ENCODE data around the gene REEP1. TPM values are rescaled to one million over a fixed set of nuclear protein-coding genes. Genes with fewer than 3 reads are reported as not detected.

REEP1 gene
- total RNA-seq, 1 experiment from 2014 or later: 5.3 TPM

DNA sequence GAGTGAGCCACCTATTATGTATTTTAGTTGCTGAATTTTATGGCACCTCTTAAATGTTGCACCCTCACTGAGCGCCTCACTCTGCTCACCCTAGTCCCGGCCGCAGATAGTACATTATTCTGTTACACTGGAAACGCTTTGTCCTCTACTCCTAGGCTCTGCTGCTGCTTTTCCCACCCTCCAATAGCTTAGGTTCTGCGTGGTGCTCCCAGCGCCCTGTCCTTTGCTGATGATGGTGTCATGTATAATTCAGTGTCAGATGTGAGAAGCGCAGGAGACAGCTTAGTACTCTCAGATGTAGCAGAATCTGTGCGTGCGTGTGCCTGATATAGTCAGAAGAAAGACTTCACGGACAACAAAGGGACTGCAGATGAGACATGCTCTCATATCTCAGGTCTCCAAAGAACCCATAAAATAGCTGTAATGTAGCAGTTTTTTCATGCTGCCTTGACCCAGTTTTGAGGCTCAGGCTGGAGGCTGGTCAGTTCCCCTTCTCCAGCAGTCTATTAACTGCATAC, 1.4 kb upstream of the REEP1 start:
- CTCF ChIA-PET: no interaction called here
- TF ChIP-seq CTCF (IDR thresholded peaks at IDR 0.05; ENCODE audit: unreplicated experiment): no peak
- H3K4me1 Mint-ChIP-seq (ENCODE audit: low read depth, unreplicated experiment): peaks cover 19% of the 10 kb centered on the region
- peaks cover 40% of the 10 kb centered on the region for H3K27me3 Mint-ChIP-seq (ENCODE audit: unreplicated experiment)
- intact Hi-C loops (cut with micrococcal nuclease; ENCODE audit: unreplicated experiment): no loop called here
- no peak for DNase-seq
- no peak overlapping the region for H3K27ac Mint-ChIP-seq (ENCODE audit: unreplicated experiment)
- peaks cover 5% of the 10 kb centered on the region for H3K9me3 Mint-ChIP-seq (ENCODE audit: low read depth, unreplicated experiment)
- H3K4me3 Mint-ChIP-seq (ENCODE audit: low read depth, unreplicated experiment): no peak overlapping the region
- peaks cover 23% of the 10 kb centered on the region for H3K36me3 Mint-ChIP-seq (ENCODE audit: insufficient read depth, unreplicated experiment)
- no TSS peak for BruUV-seq (replicated peaks)

DNA sequence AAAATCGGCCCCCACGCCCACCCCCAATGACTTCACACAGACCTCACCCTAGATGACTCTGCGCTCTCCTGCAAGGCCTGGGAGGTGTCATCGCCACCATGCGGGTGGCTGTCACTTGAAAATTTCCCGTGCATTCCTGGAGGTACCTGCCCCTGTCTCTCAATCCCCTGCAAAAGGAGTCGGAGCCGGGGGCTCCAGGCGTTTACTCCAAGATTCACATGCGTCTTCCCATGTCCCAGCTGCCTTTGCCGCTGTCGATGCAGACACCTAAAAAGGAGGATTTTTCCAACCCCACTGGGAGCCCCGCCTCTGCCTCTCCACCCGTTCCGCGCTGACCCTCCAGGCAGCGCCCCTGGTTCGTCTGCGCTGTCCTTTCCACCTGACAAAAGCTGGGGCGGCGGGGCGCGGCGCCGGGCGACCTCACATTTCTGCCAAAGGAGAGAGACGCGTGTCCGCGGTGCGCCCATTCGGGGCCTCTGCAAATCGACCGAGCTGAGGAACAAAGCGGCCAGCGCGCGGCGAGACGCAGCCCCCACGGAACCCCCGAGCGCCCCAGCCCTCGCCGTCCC, 667 bp downstream of the REEP1 start:
- Mint-ChIP-seq H3K4me1 (ENCODE audit: low read depth, unreplicated experiment) (peaks cover 19% of the 10 kb centered on the region), H3K4me3 (ENCODE audit: low read depth, unreplicated experiment) (peak overlapping the region; percentile 78), H3K9me3 (ENCODE audit: low read depth, unreplicated experiment) (peaks cover 5% of the 10 kb centered on the region), H3K27ac (ENCODE audit: unreplicated experiment) (no peak overlapping the region), H3K27me3 (ENCODE audit: unreplicated experiment) (peaks cover 42% of the 10 kb centered on the region), H3K36me3 (ENCODE audit: insufficient read depth, unreplicated experiment) (peaks cover 23% of the 10 kb centered on the region)
- intact Hi-C loops (cut with micrococcal nuclease; ENCODE audit: unreplicated experiment): no loop called here
- CTCF ChIA-PET: interaction anchor here (0.6 kb wide), 2 partner anchors 114 to 1928 kb away, joined by 3 to 5 read pairs; no protein-coding TSS in a partner anchor
- no peak for TF ChIP-seq CTCF (IDR thresholded peaks at IDR 0.05; ENCODE audit: unreplicated experiment)
- no TSS peak for BruUV-seq (replicated peaks)
- peak; percentile 18 for DNase-seq

DNA sequence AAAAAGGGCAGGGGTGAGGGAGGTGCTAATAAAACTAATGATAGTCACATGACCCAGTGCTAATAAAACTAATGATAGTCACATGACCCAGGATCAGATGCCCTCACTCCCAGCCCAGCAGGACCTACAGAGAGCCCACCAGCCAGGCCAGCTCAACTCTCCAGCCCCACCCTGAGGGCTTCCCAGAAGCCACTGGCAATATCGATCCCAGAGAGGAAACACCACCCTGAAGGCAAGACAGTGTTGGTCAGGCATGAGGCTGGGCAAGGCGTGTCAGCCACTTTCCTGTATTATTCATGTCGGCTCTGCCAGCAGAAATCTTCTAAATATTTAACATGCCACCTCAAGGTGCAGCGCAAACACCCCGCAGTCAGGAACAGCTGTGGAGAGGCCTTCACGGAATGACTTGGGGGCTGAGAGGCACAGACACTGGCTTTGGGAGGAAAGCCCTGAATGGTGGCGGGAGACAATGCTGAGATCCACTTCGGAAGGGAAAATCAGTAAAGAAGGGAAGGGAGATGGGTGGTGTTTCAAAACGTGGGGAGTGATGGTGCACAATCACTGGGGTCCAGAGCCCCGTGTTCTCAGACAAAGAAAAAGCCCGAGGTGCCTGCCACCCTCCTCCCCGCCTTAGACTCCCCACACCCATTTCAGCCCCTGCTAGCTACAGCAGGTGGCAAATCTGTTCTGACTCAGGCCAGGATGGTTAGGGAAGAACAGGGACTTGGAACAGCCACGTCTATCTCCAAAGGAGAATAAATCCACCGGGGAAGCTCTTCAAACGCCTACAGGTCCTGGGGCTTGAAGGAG, 1.4 kb downstream of the REEP1 start:
- H3K4me1 Mint-ChIP-seq (ENCODE audit: low read depth, unreplicated experiment): peaks cover 19% of the 10 kb centered on the region
- peaks cover 40% of the 10 kb centered on the region for H3K27me3 Mint-ChIP-seq (ENCODE audit: unreplicated experiment)
- CTCF ChIA-PET: interaction anchor here (0.5 to 0.6 kb wide), 2 partner anchors 32 to 1928 kb away, joined by 3 to 5 read pairs; no protein-coding TSS in a partner anchor
- H3K9me3 Mint-ChIP-seq (ENCODE audit: low read depth, unreplicated experiment): peaks cover 2% of the 10 kb centered on the region
- TF ChIP-seq CTCF (IDR thresholded peaks at IDR 0.05; ENCODE audit: unreplicated experiment): no peak
- DNase-seq: peak; percentile 53
- H3K27ac Mint-ChIP-seq (ENCODE audit: unreplicated experiment): no peak overlapping the region
- BruUV-seq (replicated peaks): no TSS peak
- peak overlapping the region; percentile 78 for H3K4me3 Mint-ChIP-seq (ENCODE audit: low read depth, unreplicated experiment)
- intact Hi-C loops (cut with micrococcal nuclease; ENCODE audit: unreplicated experiment): no loop called here
- H3K36me3 Mint-ChIP-seq (ENCODE audit: insufficient read depth, unreplicated experiment): peaks cover 23% of the 10 kb centered on the region

DNA sequence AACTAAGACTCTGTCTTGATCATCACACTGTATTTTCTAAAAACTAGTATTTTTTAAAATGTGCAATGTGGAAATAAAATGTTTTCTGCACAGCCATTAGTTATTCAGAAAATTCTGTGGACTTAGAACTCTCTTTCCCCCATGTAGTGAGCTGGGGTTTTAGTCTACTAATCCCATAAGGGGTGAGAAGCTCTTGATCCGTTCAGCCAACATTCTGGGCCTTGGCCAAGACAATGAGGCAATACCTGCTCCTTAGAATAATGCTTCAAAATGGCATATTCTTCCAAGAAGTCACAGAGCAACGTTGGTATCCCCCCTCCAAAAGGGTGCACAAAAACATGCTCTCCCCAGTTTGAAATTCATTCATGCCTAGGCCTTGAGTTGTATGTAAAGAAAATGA, 4.0 kb downstream of the REEP1 start:
- TF ChIP-seq CTCF (IDR thresholded peaks at IDR 0.05; ENCODE audit: unreplicated experiment): no peak
- H3K27ac Mint-ChIP-seq (ENCODE audit: unreplicated experiment): no peak overlapping the region
- BruUV-seq (replicated peaks): no TSS peak
- H3K36me3 Mint-ChIP-seq (ENCODE audit: insufficient read depth, unreplicated experiment): peaks cover 23% of the 10 kb centered on the region
- CTCF ChIA-PET: no interaction called here
- no peak overlapping the region for H3K4me3 Mint-ChIP-seq (ENCODE audit: low read depth, unreplicated experiment)
- peaks cover 18% of the 10 kb centered on the region for H3K4me1 Mint-ChIP-seq (ENCODE audit: low read depth, unreplicated experiment)
- no peak for DNase-seq
- H3K27me3 Mint-ChIP-seq (ENCODE audit: unreplicated experiment): peaks cover 13% of the 10 kb centered on the region
- H3K9me3 Mint-ChIP-seq (ENCODE audit: low read depth, unreplicated experiment): no peaks in the 10 kb centered on the region
- intact Hi-C loops (cut with micrococcal nuclease; ENCODE audit: unreplicated experiment): no loop called here
